Osteocyte (in vitro differentiated cells): ENCODE data around the gene SIGLEC14. TPM values are rescaled to one million over a fixed set of nuclear protein-coding genes. Genes with fewer than 3 reads are reported as not detected.
A peak's percentile ranks its signal among the peaks of the same experiment; 100 is the strongest.

Experiments used
- DNase-seq: peaks from one replicate; pipeline ENCODE4 v3.0.0; 2021; ENCODE audit warnings: mixed read lengths; ENCODE audit not compliant: unreplicated experiment; ENCODE audit errors: extremely low spot score
- H3K27ac Mint-ChIP-seq: one replicate; pipeline ENCODE4 v1.8.0; 2021; ENCODE audit warnings: mild to moderate bottlenecking, mixed read lengths; ENCODE audit not compliant: unreplicated experiment
- H3K27me3 Mint-ChIP-seq: one replicate; pipeline ENCODE4 v1.8.0; 2021; ENCODE audit warnings: mixed read lengths; ENCODE audit not compliant: unreplicated experiment
- H3K36me3 Mint-ChIP-seq: one replicate; pipeline ENCODE4 v1.8.0; 2021; ENCODE audit warnings: mixed read lengths; ENCODE audit not compliant: unreplicated experiment
- H3K4me1 Mint-ChIP-seq: one replicate; pipeline ENCODE4 v1.8.0; 2021; ENCODE audit warnings: mixed read lengths; ENCODE audit not compliant: unreplicated experiment
- H3K4me3 Mint-ChIP-seq: one replicate; pipeline ENCODE4 v1.8.0; 2021; ENCODE audit warnings: mild to moderate bottlenecking, moderate library complexity, mixed read lengths; ENCODE audit not compliant: unreplicated experiment
- H3K9me3 Mint-ChIP-seq: one replicate; pipeline ENCODE4 v1.8.0; 2021; ENCODE audit warnings: mixed read lengths; ENCODE audit not compliant: unreplicated experiment
- total RNA-seq: library from RNA; stranded (reverse); gene quantifications from 2 replicates; pipeline ENCODE4 v1.2.1, GENCODE V29; 2021
- TF ChIP-seq, protein P1 (sequence below): fragments of 200-600 bp; sonication (generic); IDR thresholded peaks from 2 replicates; pipeline ENCODE4 v1.5.0; 2021; ENCODE audit warnings: antibody characterized with exemption, mild to moderate bottlenecking, moderate library complexity

The SIGLEC14 gene
- total RNA-seq, 1 donor from 2014 or later: not detected

DNA sequence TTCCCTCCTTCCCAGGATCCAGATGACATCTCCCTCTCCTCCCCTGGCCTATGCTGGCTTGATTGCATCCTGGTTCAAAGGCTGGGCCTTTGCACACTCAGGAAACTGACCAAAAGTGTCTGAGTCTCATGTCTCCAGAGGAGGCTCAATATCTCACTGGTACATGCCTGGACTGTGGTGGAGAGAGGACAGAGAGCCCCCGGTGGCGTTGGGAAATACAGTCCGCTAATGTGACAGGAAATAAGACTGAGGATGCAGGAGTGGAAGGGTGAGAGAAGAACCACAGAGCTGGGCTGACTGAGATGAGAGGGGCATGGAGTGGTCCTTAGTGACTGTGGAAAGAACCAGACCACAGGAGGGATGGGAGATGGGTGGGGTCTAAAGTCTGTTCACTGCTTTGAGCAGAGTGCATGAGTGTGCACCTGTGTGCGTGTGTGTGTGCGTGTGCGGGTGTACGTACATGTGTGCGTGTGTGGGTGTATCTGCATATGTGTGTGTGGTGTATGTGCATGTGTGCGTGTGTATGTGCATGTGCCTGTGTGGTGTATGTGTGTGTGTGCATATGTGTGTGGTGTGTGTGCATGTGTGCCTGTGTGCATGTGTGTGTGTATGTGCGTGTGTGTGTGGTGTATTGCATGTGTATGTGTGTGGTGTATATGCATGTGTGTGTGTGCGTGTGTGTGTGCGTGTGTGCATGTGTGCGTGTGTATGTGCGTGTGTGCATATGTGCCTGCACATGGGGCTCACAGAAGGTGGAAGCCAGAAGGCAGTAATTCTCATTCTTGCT lies 18.3 kb downstream of the SIGLEC14 start:
- H3K27me3 Mint-ChIP-seq: no peaks in the 10 kb centered on the region
- H3K4me3 Mint-ChIP-seq: no peak overlapping the region
- DNase-seq: no peak
- no peak overlapping the region for H3K27ac Mint-ChIP-seq
- no peaks in the 10 kb centered on the region for H3K36me3 Mint-ChIP-seq
- H3K9me3 Mint-ChIP-seq: no peaks in the 10 kb centered on the region
- no peaks in the 10 kb centered on the region for H3K4me1 Mint-ChIP-seq
- TF ChIP-seq, protein P1, sequence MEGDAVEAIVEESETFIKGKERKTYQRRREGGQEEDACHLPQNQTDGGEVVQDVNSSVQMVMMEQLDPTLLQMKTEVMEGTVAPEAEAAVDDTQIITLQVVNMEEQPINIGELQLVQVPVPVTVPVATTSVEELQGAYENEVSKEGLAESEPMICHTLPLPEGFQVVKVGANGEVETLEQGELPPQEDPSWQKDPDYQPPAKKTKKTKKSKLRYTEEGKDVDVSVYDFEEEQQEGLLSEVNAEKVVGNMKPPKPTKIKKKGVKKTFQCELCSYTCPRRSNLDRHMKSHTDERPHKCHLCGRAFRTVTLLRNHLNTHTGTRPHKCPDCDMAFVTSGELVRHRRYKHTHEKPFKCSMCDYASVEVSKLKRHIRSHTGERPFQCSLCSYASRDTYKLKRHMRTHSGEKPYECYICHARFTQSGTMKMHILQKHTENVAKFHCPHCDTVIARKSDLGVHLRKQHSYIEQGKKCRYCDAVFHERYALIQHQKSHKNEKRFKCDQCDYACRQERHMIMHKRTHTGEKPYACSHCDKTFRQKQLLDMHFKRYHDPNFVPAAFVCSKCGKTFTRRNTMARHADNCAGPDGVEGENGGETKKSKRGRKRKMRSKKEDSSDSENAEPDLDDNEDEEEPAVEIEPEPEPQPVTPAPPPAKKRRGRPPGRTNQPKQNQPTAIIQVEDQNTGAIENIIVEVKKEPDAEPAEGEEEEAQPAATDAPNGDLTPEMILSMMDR: no peak

DNA sequence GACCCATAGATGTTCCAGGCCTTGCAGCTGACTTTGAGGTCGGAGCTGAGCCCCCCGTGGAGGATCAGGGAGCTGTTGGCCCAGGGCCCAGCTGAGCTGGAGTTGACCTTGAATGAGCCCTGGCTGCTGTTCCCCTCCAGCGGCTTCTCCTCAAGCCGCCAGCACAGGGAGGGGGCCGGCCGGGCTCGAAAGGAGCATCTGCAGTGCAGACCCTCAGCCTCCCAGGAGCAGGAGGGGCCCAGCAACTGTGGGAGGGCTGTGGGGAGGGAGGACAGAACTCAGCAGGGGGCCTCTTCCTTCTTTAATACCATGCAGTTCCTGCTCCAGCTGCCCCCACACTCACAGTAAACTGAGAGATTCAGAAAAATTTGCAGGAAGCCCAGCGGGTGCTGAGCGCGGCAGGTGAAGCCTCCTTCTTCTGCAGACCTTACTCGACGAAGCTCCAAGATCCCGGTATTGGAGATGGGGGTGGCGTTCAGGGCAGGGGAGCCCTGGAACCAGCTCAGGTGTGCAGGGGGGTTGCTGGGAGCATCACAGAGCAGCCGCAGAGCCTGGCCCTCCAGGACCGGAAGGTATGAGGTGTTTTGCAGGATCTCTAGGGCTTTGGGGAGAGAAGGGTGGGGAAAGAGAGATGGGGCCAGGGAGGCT lies 19.0 kb downstream of the SIGLEC14 start:
- Mint-ChIP-seq H3K27me3 (no peaks in the 10 kb centered on the region), H3K27ac (no peak overlapping the region), H3K4me1 (no peaks in the 10 kb centered on the region), H3K36me3 (no peaks in the 10 kb centered on the region), H3K4me3 (no peak overlapping the region), H3K9me3 (no peaks in the 10 kb centered on the region)
- no peak for DNase-seq
- TF ChIP-seq, protein P1: no peak

DNA sequence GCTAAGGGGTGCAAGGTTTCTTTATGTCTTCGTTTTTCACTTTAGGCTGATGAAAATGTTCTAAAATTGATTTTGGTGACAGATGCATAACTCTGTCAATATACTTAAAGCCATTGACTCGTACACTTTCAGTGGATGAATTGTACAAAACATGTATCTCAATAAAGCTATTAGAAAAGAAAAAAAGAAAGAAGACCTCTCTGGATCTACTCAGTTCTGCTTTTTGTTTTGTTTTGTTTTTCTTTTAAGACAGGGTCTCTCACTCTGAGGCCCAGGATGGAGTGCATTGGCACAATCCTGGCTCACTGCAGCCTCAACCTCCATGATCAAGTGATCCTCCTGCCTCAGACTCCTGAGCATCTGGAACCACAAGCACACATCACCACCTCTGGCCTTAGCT lies 19.9 kb downstream of the SIGLEC14 start:
- DNase-seq: no peak
- H3K9me3 Mint-ChIP-seq: no peaks in the 10 kb centered on the region
- H3K27ac Mint-ChIP-seq: no peak overlapping the region
- H3K4me1 Mint-ChIP-seq: no peaks in the 10 kb centered on the region
- H3K4me3 Mint-ChIP-seq: no peak overlapping the region
- TF ChIP-seq, protein P1: no peak
- H3K27me3 Mint-ChIP-seq: no peaks in the 10 kb centered on the region
- no peaks in the 10 kb centered on the region for H3K36me3 Mint-ChIP-seq

DNA sequence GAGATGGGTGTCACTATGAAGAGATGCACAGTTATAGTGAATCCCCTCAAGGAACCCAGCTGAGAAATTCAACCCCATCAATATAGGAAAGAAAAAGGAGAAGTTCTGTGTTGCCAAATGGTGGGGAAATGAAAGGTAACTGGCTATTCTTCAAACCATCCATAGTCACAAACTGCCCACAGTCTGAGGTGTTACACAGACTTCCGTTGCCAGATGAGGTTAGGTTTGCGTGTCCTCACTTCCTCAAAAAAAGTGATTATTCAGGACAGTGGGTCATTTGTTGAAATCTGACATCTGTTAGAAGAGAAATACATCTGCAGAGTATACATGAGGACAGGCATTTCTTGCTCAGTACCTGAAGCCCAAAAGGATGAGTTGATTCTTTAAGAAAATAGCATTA lies 25.4 kb downstream of the SIGLEC14 start:
- no peaks in the 10 kb centered on the region for H3K4me1 Mint-ChIP-seq
- TF ChIP-seq, protein P1: no peak
- no peak for DNase-seq
- no peak overlapping the region for H3K27ac Mint-ChIP-seq
- H3K4me3 Mint-ChIP-seq: no peak overlapping the region
- no peaks in the 10 kb centered on the region for H3K27me3 Mint-ChIP-seq
- no peaks in the 10 kb centered on the region for H3K36me3 Mint-ChIP-seq
- peaks cover 2% of the 10 kb centered on the region for H3K9me3 Mint-ChIP-seq

DNA sequence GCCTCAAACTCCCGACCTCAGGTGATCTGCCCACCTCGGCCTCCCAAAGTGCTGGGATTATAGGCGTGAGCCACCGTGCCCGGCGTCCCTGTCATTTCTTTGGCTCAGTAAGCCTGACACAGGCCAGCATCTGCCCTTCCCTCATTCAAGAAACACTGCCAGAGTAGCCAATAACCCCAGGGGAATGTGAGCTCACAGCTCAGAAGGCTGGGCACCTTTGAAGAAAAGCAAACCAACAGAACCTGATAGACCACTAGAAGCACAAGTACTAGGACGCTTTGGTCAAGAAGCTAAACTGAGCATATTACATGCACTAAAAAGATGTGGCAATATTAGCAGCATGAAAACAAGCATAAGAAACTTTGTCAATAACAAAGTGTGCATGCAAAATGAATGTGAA lies 30.6 kb downstream of the SIGLEC14 start:
- Mint-ChIP-seq H3K4me3 (no peak overlapping the region), H3K9me3 (peaks cover 9% of the 10 kb centered on the region), H3K36me3 (no peaks in the 10 kb centered on the region), H3K4me1 (no peaks in the 10 kb centered on the region), H3K27me3 (no peaks in the 10 kb centered on the region), H3K27ac (no peak overlapping the region)
- TF ChIP-seq, protein P1: no peak
- peak; percentile 65 for DNase-seq
